Measurements from ENCODE around the gene PIK3R3. TPM values are rescaled to one million over a fixed set of nuclear protein-coding genes. Genes with fewer than 3 reads are reported as not detected.

Gene PIK3R3
- total RNA-seq, 2 donors from 2014 or later: 6.2 to 12.9 TPM

DNA sequence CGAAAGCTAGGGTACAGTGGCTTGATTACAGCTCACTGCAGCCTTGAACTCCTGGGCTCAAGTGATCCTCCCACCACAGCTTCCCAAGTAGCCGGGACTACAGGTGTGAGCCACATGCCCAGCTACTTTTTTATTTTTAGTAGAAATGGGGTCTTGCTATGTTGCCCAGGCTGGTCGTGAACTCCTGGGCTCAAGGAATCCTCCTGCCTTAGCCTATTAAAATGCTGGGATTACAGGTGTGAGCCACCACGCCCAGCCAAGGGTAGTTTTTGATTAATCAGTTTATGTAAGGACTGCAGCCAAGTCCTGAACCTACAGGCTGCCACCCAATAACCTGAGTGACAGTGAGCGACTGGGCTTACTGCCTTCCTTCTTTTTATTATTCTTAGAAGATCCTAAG is 88.3 kb downstream of the PIK3R3 start:
- WGBS, 2 donors: 53 to 73% methylated on average over 5 of the region's 5 CpGs
- DNase-seq (no peak), ATAC-seq (no peak)
- H3K27ac ChIP-seq: no peak overlapping the region
- H3K4me3 ChIP-seq: no peak overlapping the region
- H3K9me3 ChIP-seq: no peaks in the 10 kb centered on the region
- TF ChIP-seq, protein P1, sequence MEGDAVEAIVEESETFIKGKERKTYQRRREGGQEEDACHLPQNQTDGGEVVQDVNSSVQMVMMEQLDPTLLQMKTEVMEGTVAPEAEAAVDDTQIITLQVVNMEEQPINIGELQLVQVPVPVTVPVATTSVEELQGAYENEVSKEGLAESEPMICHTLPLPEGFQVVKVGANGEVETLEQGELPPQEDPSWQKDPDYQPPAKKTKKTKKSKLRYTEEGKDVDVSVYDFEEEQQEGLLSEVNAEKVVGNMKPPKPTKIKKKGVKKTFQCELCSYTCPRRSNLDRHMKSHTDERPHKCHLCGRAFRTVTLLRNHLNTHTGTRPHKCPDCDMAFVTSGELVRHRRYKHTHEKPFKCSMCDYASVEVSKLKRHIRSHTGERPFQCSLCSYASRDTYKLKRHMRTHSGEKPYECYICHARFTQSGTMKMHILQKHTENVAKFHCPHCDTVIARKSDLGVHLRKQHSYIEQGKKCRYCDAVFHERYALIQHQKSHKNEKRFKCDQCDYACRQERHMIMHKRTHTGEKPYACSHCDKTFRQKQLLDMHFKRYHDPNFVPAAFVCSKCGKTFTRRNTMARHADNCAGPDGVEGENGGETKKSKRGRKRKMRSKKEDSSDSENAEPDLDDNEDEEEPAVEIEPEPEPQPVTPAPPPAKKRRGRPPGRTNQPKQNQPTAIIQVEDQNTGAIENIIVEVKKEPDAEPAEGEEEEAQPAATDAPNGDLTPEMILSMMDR (IDR thresholded peaks at IDR 0.05): no peak
- TF ChIP-seq POLR2A (IDR thresholded peaks at IDR 0.05): no peak
- no peaks in the 10 kb centered on the region for H3K27me3 ChIP-seq
- no peaks in the 10 kb centered on the region for H3K36me3 ChIP-seq (replicated peaks in 1 of 2; ENCODE audit: insufficient read depth in 1 of 2, low read depth in 2 of 2)
- intact Hi-C loops (cut with DNase I): no loop called here
- no peaks in the 10 kb centered on the region for H3K4me1 ChIP-seq

DNA sequence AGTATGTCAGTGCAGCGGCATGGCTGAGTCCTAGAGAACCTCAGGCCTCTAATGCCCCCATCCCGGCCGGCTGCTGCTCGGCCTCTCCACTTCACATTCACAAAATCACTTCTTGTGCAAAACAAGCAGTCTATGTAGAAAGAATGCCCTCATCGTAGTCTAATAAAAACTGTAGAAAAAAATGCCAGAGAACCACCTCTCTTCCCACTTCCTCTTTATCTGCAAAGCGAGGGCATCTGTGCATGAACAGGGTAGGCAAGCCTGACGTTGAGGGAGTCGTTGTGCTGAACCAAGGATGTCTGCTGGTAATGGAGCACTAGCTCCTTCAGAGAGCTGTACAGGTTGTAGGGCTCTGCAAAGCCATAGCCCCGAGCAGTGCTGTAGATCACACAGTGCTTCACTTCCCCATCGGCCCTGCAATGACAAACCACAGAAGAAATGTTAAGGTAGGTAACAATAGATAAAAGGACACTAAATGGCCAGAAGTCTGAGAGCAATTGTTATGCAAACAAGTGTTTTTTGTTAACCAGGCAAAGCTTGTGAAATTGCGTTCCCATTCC is 88.9 kb downstream of the PIK3R3 start:
- intact Hi-C loops (cut with DNase I): no loop called here
- Histone ChIP-seq H3K36me3 (replicated peaks in 1 of 2; ENCODE audit: insufficient read depth in 1 of 2, low read depth in 2 of 2) (no peaks in the 10 kb centered on the region), H3K9me3 (no peaks in the 10 kb centered on the region), H3K27me3 (no peaks in the 10 kb centered on the region), H3K4me1 (no peaks in the 10 kb centered on the region), H3K27ac (no peak overlapping the region), H3K4me3 (no peak overlapping the region)
- TF ChIP-seq, protein P1 (IDR thresholded peaks at IDR 0.05): no peak
- no peak for TF ChIP-seq POLR2A (IDR thresholded peaks at IDR 0.05)
- 68 to 73% methylated on average over 11 of the region's 11 CpGs for WGBS, 2 donors
- no peak for DNase-seq
- no peak for ATAC-seq

DNA sequence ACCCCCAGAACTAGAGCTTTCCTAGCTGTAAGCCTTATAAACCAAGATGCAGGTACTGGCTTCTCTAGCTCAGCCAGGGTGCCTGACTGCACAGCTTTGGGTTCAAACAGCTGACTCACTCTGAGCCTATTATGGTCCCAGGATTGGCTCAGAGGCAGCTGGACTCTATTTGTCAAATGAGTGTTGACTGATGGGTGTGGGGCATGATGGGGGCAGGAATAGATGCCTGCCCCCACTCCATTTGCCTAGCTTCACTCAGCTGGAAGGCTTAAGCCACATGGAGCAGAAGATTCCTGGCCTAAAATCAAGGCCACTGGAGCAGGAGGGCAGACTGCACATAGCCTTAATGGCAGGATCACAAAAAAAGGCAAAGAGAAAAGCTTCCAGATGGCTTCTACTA is 90.5 kb downstream of the PIK3R3 start:
- no peak for ATAC-seq
- Histone ChIP-seq H3K4me1 (peaks cover 3% of the 10 kb centered on the region), H3K27me3 (no peaks in the 10 kb centered on the region), H3K4me3 (no peak overlapping the region), H3K36me3 (replicated peaks in 1 of 2; ENCODE audit: insufficient read depth in 1 of 2, low read depth in 2 of 2) (no peaks in the 10 kb centered on the region), H3K9me3 (no peaks in the 10 kb centered on the region), H3K27ac (no peak overlapping the region)
- DNase-seq: peak in 1 of 4 donors; percentile 28
- intact Hi-C loops (cut with DNase I): no loop called here
- TF ChIP-seq, protein P1 (IDR thresholded peaks at IDR 0.05): no peak
- TF ChIP-seq POLR2A (IDR thresholded peaks at IDR 0.05): no peak

DNA sequence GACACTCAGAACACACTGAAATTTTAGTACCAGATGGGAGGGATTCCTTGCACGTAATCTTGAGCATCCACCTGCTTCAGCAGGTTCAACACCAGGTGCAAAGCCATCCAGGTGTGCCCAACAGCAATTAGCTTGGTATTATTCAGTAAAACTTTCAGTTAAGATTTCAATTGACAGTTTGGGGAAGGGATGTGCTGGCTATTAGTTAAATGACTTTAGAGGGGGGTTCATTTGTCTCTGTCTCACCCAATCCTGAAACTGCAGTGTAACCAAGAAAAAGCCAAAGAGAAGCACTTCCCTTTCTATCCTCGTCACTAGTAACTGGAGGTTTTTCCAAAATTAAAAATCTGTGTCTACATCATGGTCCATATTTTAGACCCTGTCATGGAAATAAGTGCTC is 90.9 kb downstream of the PIK3R3 start:
- H3K4me3 ChIP-seq: no peak overlapping the region
- WGBS, 2 donors: 83 to 88% methylated on average over 2 of the region's 2 CpGs
- TF ChIP-seq POLR2A (IDR thresholded peaks at IDR 0.05): no peak
- TF ChIP-seq, protein P1 (IDR thresholded peaks at IDR 0.05): no peak
- DNase-seq: no peak
- intact Hi-C loops (cut with DNase I): no loop called here
- no peaks in the 10 kb centered on the region for H3K9me3 ChIP-seq
- ATAC-seq: no peak
- H3K27me3 ChIP-seq: no peaks in the 10 kb centered on the region
- H3K36me3 ChIP-seq (replicated peaks in 1 of 2; ENCODE audit: insufficient read depth in 1 of 2, low read depth in 2 of 2): no peaks in the 10 kb centered on the region
- no peak overlapping the region for H3K27ac ChIP-seq
- H3K4me1 ChIP-seq: peaks cover 5% of the 10 kb centered on the region

DNA sequence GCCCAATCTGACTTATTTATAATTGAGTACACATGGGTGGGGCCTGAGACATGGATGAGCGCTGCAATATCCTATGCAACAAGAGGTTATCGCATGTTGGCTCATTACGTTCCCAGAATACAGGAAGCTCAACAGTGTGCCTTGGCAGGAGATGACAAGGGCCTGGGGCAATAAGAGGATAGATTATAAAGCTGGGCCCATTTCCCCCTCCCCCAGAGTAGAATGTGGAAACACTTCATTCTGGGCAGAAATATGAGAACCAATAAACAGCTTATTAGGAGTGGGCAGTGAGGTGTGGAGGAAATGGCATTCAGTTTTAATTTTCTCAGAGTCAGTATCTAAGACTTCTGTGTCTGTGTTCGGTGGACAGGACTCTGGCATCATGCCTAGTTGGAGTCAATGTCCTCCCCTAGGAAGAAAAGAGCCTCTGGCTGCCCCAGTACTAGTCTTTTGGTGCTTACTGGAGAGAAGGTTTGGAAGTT is 92.8 kb downstream of the PIK3R3 start:
- TF ChIP-seq, protein P1 (IDR thresholded peaks at IDR 0.05): no peak
- no peak for TF ChIP-seq POLR2A (IDR thresholded peaks at IDR 0.05)
- no peak overlapping the region for H3K27ac ChIP-seq
- WGBS, 2 donors: 59 to 72% methylated on average over 4 of the region's 4 CpGs

More for the DNA sequence above, 92.8 kb downstream of the PIK3R3 start:
- ATAC-seq (no peak), DNase-seq (peak in 3 of 4 donors; percentile 24 to 46 (median 35))
- intact Hi-C loops (cut with DNase I): loop anchor here (5.0 kb wide), 2 partner anchors 138 to 183 kb away; partner anchors contain the start of genes P3R3URF and TSPAN1
- Histone ChIP-seq H3K36me3 (replicated peaks in 1 of 2; ENCODE audit: insufficient read depth in 1 of 2, low read depth in 2 of 2) (no peaks in the 10 kb centered on the region), H3K27me3 (no peaks in the 10 kb centered on the region), H3K4me1 (peaks cover 5% of the 10 kb centered on the region), H3K9me3 (no peaks in the 10 kb centered on the region), H3K4me3 (no peak overlapping the region)
